Right lobe of liver (tissue), 4 donors: ENCODE measurements around the gene NFATC3.

Source experiments
- POLR2A ChIP-seq: fragments of 450-650 bp; IDR thresholded peaks from one replicate; pipeline ENCODE4 v1.6.1; 2017; ENCODE audit warnings: antibody characterized with exemption, mild to moderate bottlenecking
- TF ChIP-seq, protein P1 (sequence below), 4 donors: fragments of 200-600 bp in 3 of 4; fragments of 450-650 bp in 1 of 4; IDR thresholded peaks; one replicate each; pipeline versions ENCODE4 v1.5.1 to v1.8.0; 2016 to 2022; ENCODE audit warnings: antibody characterized with exemption in 4 of 4, mild to moderate bottlenecking in 2 of 4
- donor health status: DM: no; HTN: no; CAD: no.
- donor health status: DM: no; HTN: no; CAD: no.
- donor health status: DM: no; HTN: yes; CAD: no.

GRCh38 chr16:68249371-68249770 lies 164.2 kb downstream of the NFATC3 start:
- no peak for TF ChIP-seq POLR2A
- TF ChIP-seq, protein P1, sequence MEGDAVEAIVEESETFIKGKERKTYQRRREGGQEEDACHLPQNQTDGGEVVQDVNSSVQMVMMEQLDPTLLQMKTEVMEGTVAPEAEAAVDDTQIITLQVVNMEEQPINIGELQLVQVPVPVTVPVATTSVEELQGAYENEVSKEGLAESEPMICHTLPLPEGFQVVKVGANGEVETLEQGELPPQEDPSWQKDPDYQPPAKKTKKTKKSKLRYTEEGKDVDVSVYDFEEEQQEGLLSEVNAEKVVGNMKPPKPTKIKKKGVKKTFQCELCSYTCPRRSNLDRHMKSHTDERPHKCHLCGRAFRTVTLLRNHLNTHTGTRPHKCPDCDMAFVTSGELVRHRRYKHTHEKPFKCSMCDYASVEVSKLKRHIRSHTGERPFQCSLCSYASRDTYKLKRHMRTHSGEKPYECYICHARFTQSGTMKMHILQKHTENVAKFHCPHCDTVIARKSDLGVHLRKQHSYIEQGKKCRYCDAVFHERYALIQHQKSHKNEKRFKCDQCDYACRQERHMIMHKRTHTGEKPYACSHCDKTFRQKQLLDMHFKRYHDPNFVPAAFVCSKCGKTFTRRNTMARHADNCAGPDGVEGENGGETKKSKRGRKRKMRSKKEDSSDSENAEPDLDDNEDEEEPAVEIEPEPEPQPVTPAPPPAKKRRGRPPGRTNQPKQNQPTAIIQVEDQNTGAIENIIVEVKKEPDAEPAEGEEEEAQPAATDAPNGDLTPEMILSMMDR (IDR thresholded peaks at IDR 0.05): no peak
